HepG2 (cell line): ENCODE data around the gene RASIP1. TPM values are rescaled to one million over a fixed set of nuclear protein-coding genes. Genes with fewer than 3 reads are reported as not detected.

Experiments used
- ARID5B ChIP-seq: IDR thresholded peaks from 2 replicates; pipeline ENCODE4 v1.4.0; 2020; ENCODE audit warnings: mild to moderate bottlenecking, missing genetic modification reagents
- CSRNP1 ChIP-seq: sonication (generic); formaldehyde crosslinking; IDR thresholded peaks from 2 replicates; pipeline ENCODE4 v1.8.1; 2023; ENCODE audit warnings: mild to moderate bottlenecking, missing genetic modification reagents
- DMTF1 ChIP-seq: sonication (generic); formaldehyde crosslinking; IDR thresholded peaks from 2 replicates; pipeline ENCODE4 v1.4.0; 2020; ENCODE audit warnings: mild to moderate bottlenecking, missing genetic modification reagents
- HBP1 ChIP-seq: IDR thresholded peaks from 2 replicates; pipeline ENCODE4 v1.6.1; 2016; ENCODE audit warnings: low read depth, control low read depth
- HNRNPLL ChIP-seq: fragments of 200-400 bp; formaldehyde crosslinking; IDR thresholded peaks from 2 replicates; pipeline ENCODE4 v1.6.1; 2017; ENCODE audit warnings: mild to moderate bottlenecking, low read depth, low read length; ENCODE audit not compliant: poor library complexity, severe bottlenecking
- HOXA3 ChIP-seq: sonication (generic); formaldehyde crosslinking; IDR thresholded peaks from 2 replicates; pipeline ENCODE4 v1.5.0; 2020; ENCODE audit warnings: missing genetic modification reagents
- KLF6 ChIP-seq: IDR thresholded peaks from 2 replicates; pipeline ENCODE4 v1.8.0; 2016; ENCODE audit warnings: missing biosample characterization, missing genetic modification reagents
- NR0B2 ChIP-seq: sonication (generic); formaldehyde crosslinking; IDR thresholded peaks from 2 replicates; pipeline ENCODE4 v1.4.0; 2020; ENCODE audit warnings: mild to moderate bottlenecking, missing genetic modification reagents
- RFXAP ChIP-seq: sonication (generic); formaldehyde crosslinking; IDR thresholded peaks from 2 replicates; pipeline ENCODE4 v1.4.0; 2020; ENCODE audit warnings: missing genetic modification reagents, borderline replicate concordance
- SMARCC2 ChIP-seq: fragments of 450-650 bp; IDR thresholded peaks from 2 replicates; pipeline ENCODE4 v1.6.1; 2017; ENCODE audit warnings: antibody characterized with exemption, mild to moderate bottlenecking
- USF2 ChIP-seq, 2 experiments: sonication (generic) in 1 of 2; formaldehyde crosslinking in 1 of 2; IDR thresholded peaks; 2 replicates each; pipeline versions ENCODE4 v1.5.1 to v1.6.1; 2011 to 2020; ENCODE audit warnings: borderline replicate concordance in 1 of 2, low read depth in 1 of 2, low read length in 1 of 2, mild to moderate bottlenecking in 1 of 2, missing genetic modification reagents in 1 of 2, moderate library complexity in 1 of 2
- ZNF205 ChIP-seq: IDR thresholded peaks from 2 replicates; pipeline ENCODE4 v1.6.1; 2018; ENCODE audit warnings: missing biosample characterization, missing genetic modification reagents
- ZNF367 ChIP-seq: sonication (generic); formaldehyde crosslinking; IDR thresholded peaks from 2 replicates; pipeline ENCODE4 v1.4.0; 2020; ENCODE audit warnings: missing genetic modification reagents, borderline replicate concordance
- ZNF44 ChIP-seq: sonication (generic); formaldehyde crosslinking; IDR thresholded peaks from 2 replicates; pipeline ENCODE4 v1.5.1; 2020; ENCODE audit warnings: mild to moderate bottlenecking, missing genetic modification reagents
- ZNF556 ChIP-seq: sonication (generic); formaldehyde crosslinking; IDR thresholded peaks from 2 replicates; pipeline ENCODE4 v1.4.0; 2020; ENCODE audit warnings: mild to moderate bottlenecking, missing genetic modification reagents, borderline replicate concordance
- polyA plus RNA-seq, 8 experiments: library from polyadenylated mRNA; depleted of rRNA in 3 of 8; stranded (reverse) in 7 of 8; unstranded in 1 of 8; fragments of >200 nt; fragmentation: Illumina TruSeq in 4 of 8; extraction: Trizol in 4 of 8; gene quantifications; 2 replicates each; pipeline versions ENCODE4 v1.2.1 to v1.2.3, GENCODE V29; 2011 to 2016; ENCODE audit warnings: low read depth in 4 of 8, missing spikeins in 1 of 8, mixed read lengths in 1 of 8; ENCODE audit not compliant: insufficient read depth in 1 of 8
- total RNA-seq, 5 experiments: library from RNA; depleted of rRNA; stranded (reverse); fragments of >200 nt; fragmentation: Illumina TruSeq; extraction: Trizol; gene quantifications; 2 replicates each; pipeline ENCODE4 v1.2.3, GENCODE V29; 2016; ENCODE audit warnings: low read depth in 1 of 5

The RASIP1 gene
- total and polyA plus RNA-seq, 2 of the 13 experiments (the other 11 are each of a cell fraction or from before 2014, with no cell fraction given), result 0.44 to 0.58 TPM

GRCh38 chr19:48720613-48721296 lies 19.7 kb downstream of the RASIP1 start (continued):
- TF ChIP-seq NR0B2 (CRISPR knock-in tag) (no peak), HNRNPLL (peak; percentile 99), ZNF556 (CRISPR knock-in tag) (peak; percentile 37; the same call in 1 of the 2 replicates), HBP1 (CRISPR knock-in tag) (no peak), CSRNP1 (peak; percentile 65; the same call in 1 of the 2 replicates), ZNF205 (CRISPR knock-in tag) (no peak; the same call in 1 of the 2 replicates), DMTF1 (CRISPR knock-in tag) (no peak), ZNF367 (no peak), KLF6 (CRISPR knock-in tag) (no peak), RFXAP (no peak), ZNF44 (CRISPR knock-in tag) (0 out of 2 replicates have a peak, but pooled peaks have one; percentile 81), ARID5B (CRISPR knock-in tag) (peak; percentile 10; the same call in 1 of the 2 replicates), SMARCC2 (no peak), HOXA3 (peak; percentile 46; the same call in 1 of the 2 replicates), USF2 (IDR thresholded peaks at IDR 0.05; ENCODE audit: low read depth, low read length) (peak; percentile 37; the same call in 1 of the 2 replicates), USF2 (CRISPR knock-in tag; IDR thresholded peaks at IDR 0.05; ENCODE audit: borderline replicate concordance) (no peak)
